SJSA1 (cell line): Measurements from ENCODE around the gene FASN. TPM values are rescaled to one million over a fixed set of nuclear protein-coding genes. Genes with fewer than 3 reads are reported as not detected.

Experiments used
- DNase-seq, 2 experiments: peaks; one replicate each; pipeline ENCODE4 v3.0.0-alpha.2; 2015 to 2020; ENCODE audit warnings: low spot score in 2 of 2, low read depth in 1 of 2
- H3K27ac ChIP-seq: fragments of 250-450 bp; sonication (Bioruptor Pico); 2 replicates; pipeline ENCODE4 v1.5.1; 2020; ENCODE audit warnings: mild to moderate bottlenecking, moderate library complexity
- H3K27me3 ChIP-seq: fragments of 250-450 bp; sonication (Bioruptor Pico); replicated peaks from 2 replicates; pipeline ENCODE4 v1.5.1; 2020; ENCODE audit warnings: mild to moderate bottlenecking, moderate library complexity
- H3K36me3 ChIP-seq: fragments of 250-450 bp; sonication (Bioruptor Pico); 2 replicates; pipeline ENCODE4 v1.5.1; 2020; ENCODE audit warnings: mild to moderate bottlenecking
- H3K4me1 ChIP-seq: fragments of 250-450 bp; sonication (Bioruptor Pico); replicated peaks from 2 replicates; pipeline ENCODE4 v1.6.1; 2021; ENCODE audit warnings: mild to moderate bottlenecking
- H3K4me3 ChIP-seq: fragments of 250-450 bp; sonication (Bioruptor Pico); 2 replicates; pipeline ENCODE4 v1.5.1; 2020; ENCODE audit warnings: mild to moderate bottlenecking
- H3K9me3 ChIP-seq: fragments of 250-450 bp; sonication (Bioruptor Pico); replicated peaks from 2 replicates; pipeline ENCODE4 v1.5.1; 2020; ENCODE audit warnings: mild to moderate bottlenecking
- total RNA-seq: library from RNA; depleted of rRNA; stranded (reverse); fragments of >200 nt; shearing (Covaris generic); gene quantifications from 2 replicates; pipeline ENCODE4 v1.2.3, GENCODE V29; 2014; rRNA removed

Gene FASN
- total RNA-seq, 1 experiment from 2014 or later, result 77.6 TPM

GRCh38 chr17:82031303-82031884, 66.6 kb downstream of the FASN start, which contains the start of gene RAC3:
Gene RAC3 (plus strand): TSS chr17:82031678. CDS start chr17:82031762, 84 bp downstream.
- Histone ChIP-seq H3K27me3 (no peaks in the 10 kb centered on the region), H3K9me3 (no peaks in the 10 kb centered on the region), H3K36me3 (peaks cover 33% of the 10 kb centered on the region), H3K4me1 (peaks cover 25% of the 10 kb centered on the region), H3K27ac (no peak within 1 kb of the TSS), H3K4me3 (peak within 1 kb of the TSS; percentile 48)
- DNase-seq, result no peak

GRCh38 chr17:82030470-82031302, 67.3 kb downstream of the FASN start:
- H3K4me3 ChIP-seq, result peak overlapping the region; percentile 48
- no peak overlapping the region for H3K27ac ChIP-seq
- peak; percentile 83 to 91 for DNase-seq

GRCh38 chr17:82029990-82030469, 68.0 kb downstream of the FASN start:
- no peak overlapping the region; the same call in 1 of the 2 replicates for H3K4me3 ChIP-seq
- no peaks in the 10 kb centered on the region for H3K9me3 ChIP-seq
- H3K36me3 ChIP-seq, result peaks cover 19% of the 10 kb centered on the region
- no peak overlapping the region for H3K27ac ChIP-seq
- peaks cover 21% of the 10 kb centered on the region for H3K4me1 ChIP-seq
- DNase-seq, result no peak
- no peaks in the 10 kb centered on the region for H3K27me3 ChIP-seq

More at GRCh38 chr17:82030470-82031302, 67.3 kb downstream of the FASN start:
- peaks cover 21% of the 10 kb centered on the region for H3K4me1 ChIP-seq
- no peaks in the 10 kb centered on the region for H3K27me3 ChIP-seq
- H3K9me3 ChIP-seq, result no peaks in the 10 kb centered on the region
- H3K36me3 ChIP-seq, result peaks cover 26% of the 10 kb centered on the region

- H3K27ac ChIP-seq, result no peak overlapping the region
Measured at GRCh38 chr17:82029391-82029790, 68.6 kb downstream of the FASN start.

GRCh38 chr17:82028966-82029365, 69.1 kb downstream of the FASN start:
- Histone ChIP-seq H3K27ac (no peak overlapping the region), H3K4me3 (no peak overlapping the region), H3K36me3 (peaks cover 18% of the 10 kb centered on the region), H3K4me1 (peaks cover 27% of the 10 kb centered on the region), H3K27me3 (no peaks in the 10 kb centered on the region), H3K9me3 (no peaks in the 10 kb centered on the region)
- DNase-seq, result no peak

More at GRCh38 chr17:82029391-82029790, 68.6 kb downstream of the FASN start:
- no peak overlapping the region for H3K4me3 ChIP-seq
- DNase-seq, result no peak
- peaks cover 18% of the 10 kb centered on the region for H3K36me3 ChIP-seq
- no peaks in the 10 kb centered on the region for H3K9me3 ChIP-seq
- no peaks in the 10 kb centered on the region for H3K27me3 ChIP-seq
- peaks cover 23% of the 10 kb centered on the region for H3K4me1 ChIP-seq

Other genes with a start within 250 kb of the FASN start
- gene P4HB, start 237.7 kb downstream of the FASN start, total RNA-seq, result 1,635 and 2,300 TPM in 2 replicates
- gene ARHGDIA, start 226.9 kb downstream of the FASN start, total RNA-seq, result 276 and 304 TPM in 2 replicates
- gene ALYREF, start 206.7 kb downstream of the FASN start, total RNA-seq, result 482 and 554 TPM in 2 replicates
- 416 and 712 TPM in 2 replicates for gene ANAPC11, start 206.5 kb downstream of the FASN start, total RNA-seq
- gene NPB, start 196.0 kb downstream of the FASN start, total RNA-seq, result 0.56 and 0.84 TPM in 2 replicates
- gene PCYT2, start 186.8 kb downstream of the FASN start, total RNA-seq, result 68.8 and 74.2 TPM in 2 replicates
- gene SIRT7, start 180.1 kb downstream of the FASN start, total RNA-seq, result 23.9 and 34.7 TPM in 2 replicates
- 25.2 and 30.9 TPM in 2 replicates for gene MAFG, start 170.5 kb downstream of the FASN start, total RNA-seq
- gene PYCR1, start 160.9 kb downstream of the FASN start, total RNA-seq, result 67.3 and 83.5 TPM in 2 replicates
- not detected in 2 replicates for gene MYADML2, start 151.0 kb downstream of the FASN start, total RNA-seq
- 1.4 and 2.4 TPM in 2 replicates for gene NOTUM, start 137.0 kb downstream of the FASN start, total RNA-seq
- gene ASPSCR1, start 120.6 kb downstream of the FASN start, total RNA-seq, result 38.5 and 55.4 TPM in 2 replicates
- 180 and 261 TPM in 2 replicates for gene CENPX, start 75.4 kb downstream of the FASN start, total RNA-seq
- 35.2 and 41.2 TPM in 2 replicates for gene LRRC45, start 74.9 kb downstream of the FASN start, total RNA-seq
- gene RAC3, start 66.6 kb downstream of the FASN start, total RNA-seq, result 9.9 TPM in 2 replicates
- gene DCXR, start 60.5 kb downstream of the FASN start, total RNA-seq, result 128 and 176 TPM in 2 replicates
- gene RFNG, start 46.4 kb downstream of the FASN start, total RNA-seq, result 16.7 and 23.8 TPM in 2 replicates
- 223 and 226 TPM in 2 replicates for gene GPS1, start 46.3 kb downstream of the FASN start, total RNA-seq
- gene DUS1L, start 32.4 kb downstream of the FASN start, total RNA-seq, result 181 and 210 TPM in 2 replicates
- gene CCDC57, start 114.6 kb upstream of the FASN start, total RNA-seq, result 8.2 and 9.4 TPM in 2 replicates
- 149 and 249 TPM in 2 replicates for gene SLC16A3, start 130.8 kb upstream of the FASN start, total RNA-seq
- 26.0 and 33.7 TPM in 2 replicates for gene CSNK1D, start 175.5 kb upstream of the FASN start, total RNA-seq
- gene CD7, start 219.4 kb upstream of the FASN start, total RNA-seq, result not detected in 2 replicates
- 5.3 and 6.3 TPM in 2 replicates for gene SECTM1, start 235.5 kb upstream of the FASN start, total RNA-seq